ENCODE data around the gene SOD2. TPM values are rescaled to one million over a fixed set of nuclear protein-coding genes. Genes with fewer than 3 reads are reported as not detected.
A peak's percentile ranks its signal among the peaks of the same experiment; 100 is the strongest.

The SOD2 gene
- total and polyA plus RNA-seq, 2 of the 13 experiments (the other 11 are each of a cell fraction or from before 2014, with no cell fraction given), result 304 to 309 TPM

DNA sequence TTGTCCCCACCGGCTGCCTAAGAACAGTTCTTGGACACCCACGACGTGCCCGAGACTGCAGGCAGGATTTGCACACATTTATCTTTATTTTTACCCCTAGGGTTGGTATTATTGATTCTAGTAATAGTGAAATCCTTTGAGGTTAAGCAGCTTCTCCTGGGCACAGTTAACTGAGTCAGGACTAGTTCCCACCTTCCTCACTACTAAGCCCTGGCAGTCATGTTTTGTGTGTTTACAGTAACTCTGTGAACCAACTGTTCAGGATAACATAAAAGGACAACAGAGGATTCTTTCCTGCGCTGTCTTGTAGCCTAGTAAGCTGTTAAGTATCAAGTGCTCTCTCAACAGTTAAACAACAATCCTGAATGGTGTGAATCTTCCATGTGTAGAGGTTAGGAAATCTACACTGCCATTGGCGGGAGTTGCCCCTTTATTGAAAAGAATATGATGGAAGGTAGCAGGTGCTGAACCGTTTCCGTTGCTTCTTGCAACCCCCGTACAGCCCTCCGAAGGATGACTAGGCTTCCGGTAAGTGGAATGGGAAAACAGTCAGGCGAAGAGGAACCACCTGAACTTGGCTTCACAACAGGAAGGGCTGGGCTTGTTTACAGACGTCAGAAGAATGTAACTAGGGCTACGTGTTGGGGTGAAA is 979 bp upstream of the SOD2 start (continued):
- TF ChIP-seq, protein P1, sequence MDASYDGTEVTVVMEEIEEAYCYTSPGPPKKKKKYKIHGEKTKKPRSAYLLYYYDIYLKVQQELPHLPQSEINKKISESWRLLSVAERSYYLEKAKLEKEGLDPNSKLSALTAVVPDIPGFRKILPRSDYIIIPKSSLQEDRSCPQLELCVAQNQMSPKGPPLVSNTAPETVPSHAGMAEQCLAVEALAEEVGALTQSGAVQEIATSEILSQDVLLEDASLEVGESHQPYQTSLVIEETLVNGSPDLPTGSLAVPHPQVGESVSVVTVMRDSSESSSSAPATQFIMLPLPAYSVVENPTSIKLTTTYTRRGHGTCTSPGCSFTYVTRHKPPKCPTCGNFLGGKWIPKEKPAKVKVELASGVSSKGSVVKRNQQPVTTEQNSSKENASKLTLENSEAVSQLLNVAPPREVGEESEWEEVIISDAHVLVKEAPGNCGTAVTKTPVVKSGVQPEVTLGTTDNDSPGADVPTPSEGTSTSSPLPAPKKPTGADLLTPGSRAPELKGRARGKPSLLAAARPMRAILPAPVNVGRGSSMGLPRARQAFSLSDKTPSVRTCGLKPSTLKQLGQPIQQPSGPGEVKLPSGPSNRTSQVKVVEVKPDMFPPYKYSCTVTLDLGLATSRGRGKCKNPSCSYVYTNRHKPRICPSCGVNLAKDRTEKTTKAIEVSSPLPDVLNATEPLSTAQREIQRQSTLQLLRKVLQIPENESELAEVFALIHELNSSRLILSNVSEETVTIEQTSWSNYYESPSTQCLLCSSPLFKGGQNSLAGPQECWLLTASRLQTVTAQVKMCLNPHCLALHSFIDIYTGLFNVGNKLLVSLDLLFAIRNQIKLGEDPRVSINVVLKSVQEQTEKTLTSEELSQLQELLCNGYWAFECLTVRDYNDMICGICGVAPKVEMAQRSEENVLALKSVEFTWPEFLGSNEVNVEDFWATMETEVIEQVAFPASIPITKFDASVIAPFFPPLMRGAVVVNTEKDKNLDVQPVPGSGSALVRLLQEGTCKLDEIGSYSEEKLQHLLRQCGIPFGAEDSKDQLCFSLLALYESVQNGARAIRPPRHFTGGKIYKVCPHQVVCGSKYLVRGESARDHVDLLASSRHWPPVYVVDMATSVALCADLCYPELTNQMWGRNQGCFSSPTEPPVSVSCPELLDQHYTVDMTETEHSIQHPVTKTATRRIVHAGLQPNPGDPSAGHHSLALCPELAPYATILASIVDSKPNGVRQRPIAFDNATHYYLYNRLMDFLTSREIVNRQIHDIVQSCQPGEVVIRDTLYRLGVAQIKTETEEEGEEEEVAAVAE (CRISPR knock-in tag; IDR thresholded peaks at IDR 0.05; ENCODE audit: borderline replicate concordance), result 0 out of 2 replicates have a peak, but pooled peaks have one; percentile 19
- TF ChIP-seq ZFP37 (CRISPR knock-in tag; IDR thresholded peaks at IDR 0.05; ENCODE audit: borderline replicate concordance) (0 out of 2 replicates have a peak, but pooled peaks have one; percentile 73), ZNF205 (CRISPR knock-in tag; IDR thresholded peaks at IDR 0.05) (no peak), ZNF839 (CRISPR knock-in tag; IDR thresholded peaks at IDR 0.05; ENCODE audit: borderline replicate concordance) (no peak), TARDBP (CRISPR knock-in tag; IDR thresholded peaks at IDR 0.05) (no peak), ZNF317 (CRISPR knock-in tag; IDR thresholded peaks at IDR 0.05) (0 out of 2 replicates have a peak, but pooled peaks have one; percentile 49), NCOA2 (CRISPR knock-in tag; IDR thresholded peaks at IDR 0.05) (peak; percentile 60; the same call in 1 of the 2 replicates), NCOR1 (IDR thresholded peaks at IDR 0.05; ENCODE audit: borderline replicate concordance, low read length) (peak; percentile 83; the same call in 1 of the 2 replicates)
- TF ChIP-seq, protein P2, sequence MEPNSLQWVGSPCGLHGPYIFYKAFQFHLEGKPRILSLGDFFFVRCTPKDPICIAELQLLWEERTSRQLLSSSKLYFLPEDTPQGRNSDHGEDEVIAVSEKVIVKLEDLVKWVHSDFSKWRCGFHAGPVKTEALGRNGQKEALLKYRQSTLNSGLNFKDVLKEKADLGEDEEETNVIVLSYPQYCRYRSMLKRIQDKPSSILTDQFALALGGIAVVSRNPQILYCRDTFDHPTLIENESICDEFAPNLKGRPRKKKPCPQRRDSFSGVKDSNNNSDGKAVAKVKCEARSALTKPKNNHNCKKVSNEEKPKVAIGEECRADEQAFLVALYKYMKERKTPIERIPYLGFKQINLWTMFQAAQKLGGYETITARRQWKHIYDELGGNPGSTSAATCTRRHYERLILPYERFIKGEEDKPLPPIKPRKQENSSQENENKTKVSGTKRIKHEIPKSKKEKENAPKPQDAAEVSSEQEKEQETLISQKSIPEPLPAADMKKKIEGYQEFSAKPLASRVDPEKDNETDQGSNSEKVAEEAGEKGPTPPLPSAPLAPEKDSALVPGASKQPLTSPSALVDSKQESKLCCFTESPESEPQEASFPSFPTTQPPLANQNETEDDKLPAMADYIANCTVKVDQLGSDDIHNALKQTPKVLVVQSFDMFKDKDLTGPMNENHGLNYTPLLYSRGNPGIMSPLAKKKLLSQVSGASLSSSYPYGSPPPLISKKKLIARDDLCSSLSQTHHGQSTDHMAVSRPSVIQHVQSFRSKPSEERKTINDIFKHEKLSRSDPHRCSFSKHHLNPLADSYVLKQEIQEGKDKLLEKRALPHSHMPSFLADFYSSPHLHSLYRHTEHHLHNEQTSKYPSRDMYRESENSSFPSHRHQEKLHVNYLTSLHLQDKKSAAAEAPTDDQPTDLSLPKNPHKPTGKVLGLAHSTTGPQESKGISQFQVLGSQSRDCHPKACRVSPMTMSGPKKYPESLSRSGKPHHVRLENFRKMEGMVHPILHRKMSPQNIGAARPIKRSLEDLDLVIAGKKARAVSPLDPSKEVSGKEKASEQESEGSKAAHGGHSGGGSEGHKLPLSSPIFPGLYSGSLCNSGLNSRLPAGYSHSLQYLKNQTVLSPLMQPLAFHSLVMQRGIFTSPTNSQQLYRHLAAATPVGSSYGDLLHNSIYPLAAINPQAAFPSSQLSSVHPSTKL (CRISPR knock-in tag; IDR thresholded peaks at IDR 0.05), result peak; percentile 66
- TF ChIP-seq, protein P3, sequence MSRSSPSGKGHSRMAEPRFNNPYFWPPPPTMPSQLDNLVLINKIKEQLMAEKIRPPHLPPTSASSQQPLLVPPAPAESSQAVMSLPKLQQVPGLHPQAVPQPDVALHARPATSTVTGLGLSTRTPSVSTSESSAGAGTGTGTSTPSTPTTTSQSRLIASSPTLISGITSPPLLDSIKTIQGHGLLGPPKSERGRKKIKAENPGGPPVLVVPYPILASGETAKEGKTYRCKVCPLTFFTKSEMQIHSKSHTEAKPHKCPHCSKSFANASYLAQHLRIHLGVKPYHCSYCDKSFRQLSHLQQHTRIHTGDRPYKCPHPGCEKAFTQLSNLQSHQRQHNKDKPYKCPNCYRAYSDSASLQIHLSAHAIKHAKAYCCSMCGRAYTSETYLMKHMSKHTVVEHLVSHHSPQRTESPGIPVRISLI (CRISPR knock-in tag; IDR thresholded peaks at IDR 0.05; ENCODE audit: borderline replicate concordance), result no peak
- TF ChIP-seq, protein P4, sequence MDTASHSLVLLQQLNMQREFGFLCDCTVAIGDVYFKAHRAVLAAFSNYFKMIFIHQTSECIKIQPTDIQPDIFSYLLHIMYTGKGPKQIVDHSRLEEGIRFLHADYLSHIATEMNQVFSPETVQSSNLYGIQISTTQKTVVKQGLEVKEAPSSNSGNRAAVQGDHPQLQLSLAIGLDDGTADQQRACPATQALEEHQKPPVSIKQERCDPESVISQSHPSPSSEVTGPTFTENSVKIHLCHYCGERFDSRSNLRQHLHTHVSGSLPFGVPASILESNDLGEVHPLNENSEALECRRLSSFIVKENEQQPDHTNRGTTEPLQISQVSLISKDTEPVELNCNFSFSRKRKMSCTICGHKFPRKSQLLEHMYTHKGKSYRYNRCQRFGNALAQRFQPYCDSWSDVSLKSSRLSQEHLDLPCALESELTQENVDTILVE (CRISPR knock-in tag; IDR thresholded peaks at IDR 0.05), result 0 out of 2 replicates have a peak, but pooled peaks have one; percentile 40
